T-cell (primary cell): ENCODE results near the gene ACACA. TPM values are rescaled to one million over a fixed set of nuclear protein-coding genes. Genes with fewer than 3 reads are reported as not detected.

Source experiments
- ATAC-seq, 4 experiments: fragments of 200-7000 bp in 3 of 4; fragments of 150-1000 bp in 1 of 4; cut with Tn5 transposase; replicated peaks in 1 of 4; 1 replicate in 3 of 4; 2 replicates in 1 of 4; pipeline ENCODE4 v1.10.0; 2021; ENCODE audit warnings: moderate library complexity in 3 of 4, mild to moderate bottlenecking in 2 of 4, moderate number of reproducible peaks in 1 of 4
- CTCF ChIA-PET, 2 donors: fragments of 300-600 bp; sonication (Branson Sonifier 250); formaldehyde crosslinking; loops; one replicate each; lab custom pipeline; 2022; ENCODE audit warnings: antibody characterized with exemption in 2 of 2; lab: Charles Lee
- POLR2A ChIA-PET, 2 donors: fragments of 300-600 bp; sonication (Branson Sonifier 250); formaldehyde crosslinking; loops; one replicate each; lab custom pipeline; 2022; ENCODE audit warnings: antibody characterized with exemption in 2 of 2; lab: Charles Lee
- DNase-seq, 35 experiments: peaks; one replicate each; pipeline versions ENCODE4 v3.0.0 to v3.0.0-alpha.2; 2013 to 2023
- H3K27ac ChIP-seq: one replicate; pipeline ENCODE4 v1.5.1; 2013; ENCODE audit warnings: low read length
- H3K27me3 ChIP-seq, 2 experiments: replicated peaks in 1 of 2; 1 replicate in 1 of 2; 2 replicates in 1 of 2; pipeline versions ENCODE4 v1.6.1 to v1.7.0; 2013; ENCODE audit warnings: low read length in 1 of 2, mixed read lengths in 1 of 2; ENCODE audit not compliant: control insufficient read depth in 2 of 2, insufficient read depth in 2 of 2; ENCODE audit errors: extremely low read depth in 1 of 2
- H3K36me3 ChIP-seq, 2 donors: 1 replicate in 1 of 2; 2 replicates in 1 of 2; pipeline versions ENCODE4 v1.6.1 to v1.7.0; 2013; ENCODE audit warnings: low read length in 1 of 2; ENCODE audit not compliant: control insufficient read depth in 2 of 2, insufficient read depth in 1 of 2; ENCODE audit errors: extremely low read depth in 1 of 2
- H3K4me1 ChIP-seq, 2 experiments: 1 replicate in 1 of 2; 2 replicates in 1 of 2; pipeline versions ENCODE4 v1.6.1 to v1.7.0; 2013; ENCODE audit warnings: low read length in 2 of 2, mixed read lengths in 1 of 2; ENCODE audit not compliant: insufficient read depth in 2 of 2, control insufficient read depth in 1 of 2; ENCODE audit errors: extremely low read depth in 1 of 2
- H3K4me3 ChIP-seq, 2 donors: 1 replicate in 1 of 2; 2 replicates in 1 of 2; pipeline versions ENCODE4 v1.5.1 to v1.7.0; 2013; ENCODE audit warnings: mild to moderate bottlenecking in 2 of 2, low read length in 1 of 2, moderate library complexity in 1 of 2; ENCODE audit not compliant: control insufficient read depth in 1 of 2; ENCODE audit errors: extremely low read depth in 1 of 2
- H3K9me3 ChIP-seq: 2 replicates; pipeline ENCODE4 v1.7.0; 2013
- H3K27ac Mint-ChIP-seq, 2 donors: one replicate each; pipeline ENCODE4 v1.8.0; 2020 to 2021; ENCODE audit warnings: mild to moderate bottlenecking in 2 of 2, mixed read lengths in 2 of 2
- H3K27me3 Mint-ChIP-seq, 2 donors: one replicate each; pipeline ENCODE4 v1.8.0; 2021 to 2022; ENCODE audit warnings: mixed read lengths in 2 of 2
- H3K36me3 Mint-ChIP-seq: one replicate; pipeline ENCODE4 v1.8.0; 2021; ENCODE audit warnings: mixed read lengths
- H3K4me1 Mint-ChIP-seq, 3 donors: one replicate each; pipeline ENCODE4 v1.8.0; 2020 to 2022; ENCODE audit warnings: mixed read lengths in 3 of 3, mild to moderate bottlenecking in 1 of 3
- H3K4me3 Mint-ChIP-seq, 3 donors: one replicate each; pipeline ENCODE4 v1.8.0; 2020 to 2022; ENCODE audit warnings: mild to moderate bottlenecking in 3 of 3, mixed read lengths in 3 of 3, moderate library complexity in 3 of 3
- H3K9me3 Mint-ChIP-seq, 3 donors: one replicate each; pipeline ENCODE4 v1.8.0; 2020 to 2022; ENCODE audit warnings: mixed read lengths in 3 of 3
- WGBS: methylation state at CpG from one replicate; pipeline ENCODE4 v1.1.5; 2013; ENCODE audit warnings: missing lambda C conversion rate; ENCODE audit not compliant: insufficient coverage; 5-methylcytosine and 5-hydroxymethylcytosine counted together
- total RNA-seq, 35 experiments: library from RNA in 6 of 35; stranded (reverse) in 6 of 35; fragments of 120-200 nt in 1 of 35; gene quantifications; one replicate each; pipeline versions ENCODE4 v1.2.1 to v1.2.4 and lab custom pipeline; 2013 to 2026

The ACACA gene
- total RNA-seq, 5 donors from 2014 or later (not counting 1 experiment from before 2014, with no cell fraction given), result 15.9 to 30.2 (median 18.0) TPM

GRCh38 chr17:37344519-37344918 is 62.1 kb downstream of the ACACA start:
- peaks cover 0 to 4% (median 0%) of the 10 kb centered on the region in 3 donors for H3K4me1 Mint-ChIP-seq
- Histone ChIP-seq H3K4me1 (no peaks in the 10 kb centered on the region), H3K27ac (no peak overlapping the region), H3K4me3 (no peak overlapping the region), H3K27me3 (no peaks in the 10 kb centered on the region), H3K9me3 (no peaks in the 10 kb centered on the region), H3K36me3 (no peaks in the 10 kb centered on the region)
- no peak overlapping the region for H3K4me3 Mint-ChIP-seq
- H3K27ac Mint-ChIP-seq, result no peak overlapping the region
- ChIA-PET POLR2A (no interaction called here), CTCF (interaction anchor here in 1 of 2 donors (0.6 kb wide), 1 partner anchor 363 kb away, joined by 3 read pairs; no protein-coding TSS in a partner anchor)
- ATAC-seq (no peak), DNase-seq (no peak)
- no CpG with 5 or more reads among the region's 4 CpGs for WGBS
- H3K9me3 Mint-ChIP-seq, result no peaks in the 10 kb centered on the region
- H3K27me3 Mint-ChIP-seq, result no peaks in the 10 kb centered on the region
- peaks cover 18% of the 10 kb centered on the region for H3K36me3 Mint-ChIP-seq

- H3K9me3 Mint-ChIP-seq, result no peaks in the 10 kb centered on the region
- CTCF ChIA-PET, result no interaction called here
- no CpG with 5 or more reads among the region's 2 CpGs for WGBS
Measured at GRCh38 chr17:37342589-37342988, 64.0 kb downstream of the ACACA start.

GRCh38 chr17:37340804-37341203 is 65.8 kb downstream of the ACACA start:
- DNase-seq (no peak), ATAC-seq (no peak)
- Histone ChIP-seq H3K36me3 (no peaks in the 10 kb centered on the region), H3K27ac (no peak overlapping the region), H3K27me3 (no peaks in the 10 kb centered on the region), H3K9me3 (no peaks in the 10 kb centered on the region), H3K4me3 (no peak overlapping the region), H3K4me1 (no peaks in the 10 kb centered on the region)
- POLR2A ChIA-PET, result no interaction called here
- WGBS, result no CpG with 5 or more reads among the region's 2 CpGs
- Mint-ChIP-seq H3K27ac (no peak overlapping the region), H3K36me3 (peaks cover 24% of the 10 kb centered on the region), H3K27me3 (no peaks in the 10 kb centered on the region), H3K4me1 (peaks cover 0 to 4% (median 0%) of the 10 kb centered on the region in 3 donors), H3K9me3 (no peaks in the 10 kb centered on the region), H3K4me3 (no peak overlapping the region)
- CTCF ChIA-PET, result no interaction called here

More at GRCh38 chr17:37342589-37342988, 64.0 kb downstream of the ACACA start:
- no peaks in the 10 kb centered on the region for H3K4me1 ChIP-seq
- H3K4me3 ChIP-seq, result no peak overlapping the region
- no peaks in the 10 kb centered on the region for H3K27me3 ChIP-seq
- no peak overlapping the region for H3K27ac Mint-ChIP-seq
- H3K36me3 Mint-ChIP-seq, result peaks cover 26% of the 10 kb centered on the region
- H3K27ac ChIP-seq, result no peak overlapping the region
- no peak for DNase-seq
- POLR2A ChIA-PET, result no interaction called here
- H3K36me3 ChIP-seq, result no peaks in the 10 kb centered on the region
- no peaks in the 10 kb centered on the region for H3K9me3 ChIP-seq
- H3K27me3 Mint-ChIP-seq, result no peaks in the 10 kb centered on the region
- peaks cover 0 to 4% (median 0%) of the 10 kb centered on the region in 3 donors for H3K4me1 Mint-ChIP-seq
- H3K4me3 Mint-ChIP-seq, result no peak overlapping the region
- ATAC-seq, result no peak

DNA sequence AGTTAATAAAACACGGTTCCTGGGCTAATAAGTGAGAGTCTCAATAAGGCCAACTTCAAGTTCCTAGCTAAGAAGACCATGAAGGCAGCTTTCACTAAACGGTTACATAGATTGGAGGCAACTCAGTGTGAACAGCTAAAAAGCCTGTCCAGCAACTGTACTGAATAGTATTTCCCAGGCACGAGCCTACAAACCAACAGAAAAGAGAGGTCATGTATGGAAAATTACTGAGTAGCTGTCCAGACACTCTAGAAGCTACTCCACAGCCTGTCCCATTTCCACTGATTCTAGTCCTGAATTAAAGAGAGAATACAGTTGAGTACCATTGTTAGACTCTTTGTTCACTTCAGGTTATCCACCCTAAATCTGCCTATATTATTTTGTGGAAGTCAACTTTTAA is 67.3 kb downstream of the ACACA start:
- Histone ChIP-seq H3K4me1 (no peaks in the 10 kb centered on the region), H3K9me3 (no peaks in the 10 kb centered on the region), H3K27ac (no peak overlapping the region), H3K27me3 (no peaks in the 10 kb centered on the region), H3K4me3 (no peak overlapping the region), H3K36me3 (no peaks in the 10 kb centered on the region)
- DNase-seq (no peak), ATAC-seq (no peak)
- no peak overlapping the region for H3K27ac Mint-ChIP-seq
- peaks cover 0 to 5% (median 0%) of the 10 kb centered on the region in 3 donors for H3K4me1 Mint-ChIP-seq
- H3K27me3 Mint-ChIP-seq, result no peaks in the 10 kb centered on the region
- 100% methylated on average over 1 of the region's 3 CpGs for WGBS
- peaks cover 13% of the 10 kb centered on the region for H3K36me3 Mint-ChIP-seq
- no peak overlapping the region for H3K4me3 Mint-ChIP-seq
- no peaks in the 10 kb centered on the region for H3K9me3 Mint-ChIP-seq
- POLR2A ChIA-PET, result interaction anchor here in 1 of 2 donors (0.6 kb wide), 1 partner anchor 415 kb away, joined by 5 read pairs; no protein-coding TSS in a partner anchor
- CTCF ChIA-PET, result no interaction called here

- no peaks in the 10 kb centered on the region for H3K9me3 Mint-ChIP-seq
- Histone ChIP-seq H3K4me1 (no peaks in the 10 kb centered on the region), H3K4me3 (no peak overlapping the region), H3K27ac (no peak overlapping the region), H3K9me3 (no peaks in the 10 kb centered on the region), H3K27me3 (no peaks in the 10 kb centered on the region), H3K36me3 (no peaks in the 10 kb centered on the region)
- no peak overlapping the region for H3K4me3 Mint-ChIP-seq
- 100% methylated on average over 1 of the region's 3 CpGs for WGBS
- no peak overlapping the region for H3K27ac Mint-ChIP-seq
- H3K27me3 Mint-ChIP-seq, result no peaks in the 10 kb centered on the region
- DNase-seq (no peak), ATAC-seq (no peak)
- peaks cover 0 to 10% (median 0%) of the 10 kb centered on the region in 3 donors for H3K4me1 Mint-ChIP-seq
- ChIA-PET POLR2A (no interaction called here), CTCF (no interaction called here)
- H3K36me3 Mint-ChIP-seq, result peaks cover 13% of the 10 kb centered on the region
Measured at GRCh38 chr17:37338847-37339246, 67.8 kb downstream of the ACACA start.

- Histone ChIP-seq H3K4me1 (no peaks in the 10 kb centered on the region), H3K27me3 (no peaks in the 10 kb centered on the region), H3K4me3 (no peak overlapping the region), H3K36me3 (peaks cover 0 to 12% of the 10 kb centered on the region in 2 donors), H3K9me3 (no peaks in the 10 kb centered on the region), H3K27ac (no peak overlapping the region)
- H3K9me3 Mint-ChIP-seq, result no peaks in the 10 kb centered on the region
- POLR2A ChIA-PET, result no interaction called here
- ATAC-seq, result no peak
- no peaks in the 10 kb centered on the region for H3K27me3 Mint-ChIP-seq
- H3K27ac Mint-ChIP-seq, result no peak overlapping the region
- no peak for DNase-seq
- CTCF ChIA-PET, result no interaction called here
- no peaks in the 10 kb centered on the region for H3K4me1 Mint-ChIP-seq
- peaks cover 19% of the 10 kb centered on the region for H3K36me3 Mint-ChIP-seq
- WGBS, result 100% methylated on average over 2 of the region's 5 CpGs
- no peak overlapping the region for H3K4me3 Mint-ChIP-seq
Measured at GRCh38 chr17:37327341-37328090, 79.1 kb downstream of the ACACA start.
